H1 (cell line): ENCODE results near the gene MAPK1. TPM values are rescaled to one million over a fixed set of nuclear protein-coding genes. Genes with fewer than 3 reads are reported as not detected.

Source experiments
- CTCF ChIA-PET: fragments of 300-600 bp; sonication (Branson Sonifier 250); formaldehyde crosslinking; loops from one replicate; lab custom pipeline; 2021; ENCODE audit not compliant: partially characterized antibody; lab: Charles Lee
- POLR2A ChIA-PET: fragments of 300-600 bp; sonication (Branson Sonifier 250); formaldehyde crosslinking; loops from one replicate; lab custom pipeline; 2021; ENCODE audit warnings: inconsistent platforms; ENCODE audit not compliant: partially characterized antibody; lab: Charles Lee
- DNase-seq, 2 experiments: peaks; one replicate each; pipeline versions ENCODE4 v3.0.0 to v3.0.0-alpha.2; 2010 to 2022; ENCODE audit warnings: low spot score in 2 of 2, low read depth in 1 of 2, mixed read lengths in 1 of 2
- FAIRE-seq: peaks from 2 replicates; lab custom pipeline; 2011; peaks lifted over from hg19 to GRCh38; lab: Jason Lieb, UNC
- H2AFZ ChIP-seq: 2 replicates; pipeline ENCODE4 v1.8.1; 2012; ENCODE audit warnings: low read length, inconsistent platforms
- H2AK5ac ChIP-seq: 2 replicates; pipeline ENCODE4 v1.6.1; 2013; ENCODE audit warnings: low read depth, low read length
- H2BK120ac ChIP-seq: replicated peaks from 2 replicates; pipeline ENCODE3; 2013; ENCODE audit warnings: low read depth, low read length, inconsistent platforms
- H2BK12ac ChIP-seq: 2 replicates; pipeline ENCODE4 v1.6.1; 2013; ENCODE audit warnings: low read depth, low read length
- H2BK15ac ChIP-seq: 2 replicates; pipeline ENCODE4 v1.6.1; 2013; ENCODE audit warnings: low read length
- H2BK20ac ChIP-seq: 2 replicates; pipeline ENCODE4 v1.6.1; 2013; ENCODE audit warnings: low read length
- H2BK5ac ChIP-seq: 2 replicates; pipeline ENCODE4 v1.6.1; 2013; ENCODE audit warnings: low read depth, low read length
- H3K14ac ChIP-seq: 2 replicates; pipeline ENCODE4 v1.6.1; 2013; ENCODE audit warnings: inconsistent platforms; ENCODE audit not compliant: insufficient read length
- H3K18ac ChIP-seq: 2 replicates; pipeline ENCODE4 v1.6.1; 2013; ENCODE audit warnings: low read length; ENCODE audit errors: extremely low read depth
- H3K23ac ChIP-seq: 2 replicates; pipeline ENCODE4 v1.6.1; 2013; ENCODE audit warnings: inconsistent platforms; ENCODE audit not compliant: insufficient read length
- H3K23me2 ChIP-seq: 2 replicates; pipeline ENCODE4 v1.6.1; 2013; ENCODE audit warnings: low read depth, low read length
- H3K27ac ChIP-seq: 2 replicates; pipeline ENCODE4 v1.6.1; 2011; ENCODE audit warnings: low read depth, low read length, inconsistent platforms
- H3K27me3 ChIP-seq, 4 experiments: replicated peaks in 1 of 4; 1 replicate in 1 of 4; 2 replicates in 3 of 4; pipeline versions ENCODE4 v1.6.1 to v1.8.1; 2011 to 2013; ENCODE audit warnings: low read length in 3 of 4, mild to moderate bottlenecking in 3 of 4, inconsistent platforms in 2 of 4, mixed read lengths in 2 of 4, moderate library complexity in 1 of 4; ENCODE audit not compliant: control insufficient read depth in 3 of 4, insufficient read depth in 3 of 4; ENCODE audit errors: extremely low read depth in 1 of 4
- H3K36me3 ChIP-seq, 4 experiments: 2 replicates each; pipeline versions ENCODE4 v1.6.1 to v1.8.1; 2011 to 2013; ENCODE audit warnings: mild to moderate bottlenecking in 4 of 4, low read length in 3 of 4, moderate library complexity in 2 of 4, control low read depth in 1 of 4, inconsistent platforms in 1 of 4; ENCODE audit not compliant: insufficient read depth in 4 of 4, control insufficient read depth in 2 of 4
- H3K4ac ChIP-seq: replicated peaks from 2 replicates; pipeline ENCODE3; 2013; ENCODE audit warnings: low read length, low read depth, mixed read lengths, inconsistent platforms; ENCODE audit not compliant: insufficient read length
- H3K4me1 ChIP-seq, 4 experiments: replicated peaks in 1 of 4; 1 replicate in 1 of 4; 2 replicates in 3 of 4; pipeline versions ENCODE4 v1.6.1 to v1.8.1; 2011 to 2013; ENCODE audit warnings: low read length in 3 of 4, inconsistent platforms in 2 of 4, mixed read lengths in 1 of 4; ENCODE audit not compliant: insufficient read depth in 4 of 4, control insufficient read depth in 3 of 4
- H3K4me2 ChIP-seq, 2 experiments: 2 replicates each; pipeline versions ENCODE4 v1.6.1 to v1.8.1; 2011 to 2013; ENCODE audit warnings: low read depth in 2 of 2, low read length in 2 of 2, control low read depth in 1 of 2, inconsistent platforms in 1 of 2, mild to moderate bottlenecking in 1 of 2; ENCODE audit not compliant: insufficient read depth in 1 of 2
- H3K4me3 ChIP-seq, 4 experiments: fragments of 200-600, 300-600 bp in 1 of 4; sonication (generic), shearing (Covaris generic), sonication (Bioruptor Twin) in 1 of 4; 2 replicates each; pipeline versions ENCODE4 v1.5.1 to v1.8.1; 2011 to 2016; ENCODE audit warnings: low read length in 4 of 4, low read depth in 3 of 4, control low read depth in 2 of 4, inconsistent platforms in 2 of 4, mild to moderate bottlenecking in 2 of 4, mixed read lengths in 1 of 4, moderate library complexity in 1 of 4; ENCODE audit not compliant: insufficient read depth in 2 of 4; ENCODE audit errors: extremely low read depth in 1 of 4
- H3K56ac ChIP-seq: replicated peaks from 2 replicates; pipeline ENCODE3; 2013; ENCODE audit warnings: low read depth, mild to moderate bottlenecking, mixed read lengths, low read length, inconsistent platforms; ENCODE audit not compliant: insufficient read length
- H3K79me1 ChIP-seq: 2 replicates; pipeline ENCODE4 v1.6.1; 2013; ENCODE audit warnings: low read depth, low read length, control low read depth
- H3K79me2 ChIP-seq, 2 experiments: 2 replicates each; pipeline versions ENCODE4 v1.6.1 to v1.8.1; 2012 to 2013; ENCODE audit warnings: low read length in 2 of 2, mild to moderate bottlenecking in 2 of 2, inconsistent platforms in 1 of 2; ENCODE audit not compliant: insufficient read depth in 2 of 2, control insufficient read depth in 1 of 2
- H3K9ac ChIP-seq, 4 experiments: replicated peaks in 1 of 4; 1 replicate in 1 of 4; 2 replicates in 3 of 4; pipeline versions ENCODE4 v1.6.1 to v1.8.1; 2011 to 2013; ENCODE audit warnings: low read depth in 3 of 4, low read length in 3 of 4, control low read depth in 2 of 4, mild to moderate bottlenecking in 2 of 4, moderate library complexity in 2 of 4, inconsistent platforms in 1 of 4; ENCODE audit errors: extremely low read depth in 1 of 4
- H3K9me3 ChIP-seq, 2 experiments: 2 replicates each; pipeline versions ENCODE4 v1.6.1 to v1.8.1; 2012 to 2013; ENCODE audit warnings: mild to moderate bottlenecking in 2 of 2, moderate library complexity in 2 of 2, control low read depth in 1 of 2, inconsistent platforms in 1 of 2, low read depth in 1 of 2, low read length in 1 of 2, mixed read lengths in 1 of 2; ENCODE audit not compliant: insufficient read depth in 2 of 2
- H4K20me1 ChIP-seq, 2 experiments: replicated peaks in 1 of 2; 2 replicates each; pipeline versions ENCODE3 to v1.8.1; 2011 to 2013; ENCODE audit warnings: inconsistent platforms in 2 of 2, low read length in 2 of 2, mild to moderate bottlenecking in 1 of 2; ENCODE audit not compliant: insufficient read depth in 2 of 2, control insufficient read depth in 1 of 2
- H4K5ac ChIP-seq: 2 replicates; pipeline ENCODE4 v1.6.1; 2013; ENCODE audit warnings: low read length, low read depth, mixed read lengths, inconsistent platforms; ENCODE audit not compliant: insufficient read length
- H4K8ac ChIP-seq: 2 replicates; pipeline ENCODE4 v1.8.0; 2013; ENCODE audit warnings: mild to moderate bottlenecking, moderate library complexity, low read length, inconsistent platforms; ENCODE audit not compliant: insufficient read depth; ENCODE audit errors: extremely low read depth
- H4K91ac ChIP-seq: replicated peaks from 2 replicates; pipeline ENCODE3; 2013; ENCODE audit warnings: low read length, mixed read lengths, inconsistent platforms; ENCODE audit not compliant: insufficient read length
- BRCA1 ChIP-seq: IDR thresholded peaks from 2 replicates; pipeline ENCODE4 v1.6.1; 2012; ENCODE audit warnings: low read depth, low read length, improper control_type of control experiment
- CHD1 ChIP-seq: IDR thresholded peaks from 2 replicates; pipeline ENCODE4 v1.6.1; 2012; ENCODE audit warnings: low read depth, low read length, improper control_type of control experiment
- EP300 ChIP-seq, 2 experiments: IDR thresholded peaks; 1 replicate in 1 of 2; 2 replicates in 1 of 2; pipeline ENCODE4 v1.6.1; 2011 to 2012; ENCODE audit warnings: low read depth in 2 of 2, low read length in 2 of 2, mild to moderate bottlenecking in 2 of 2, borderline replicate concordance in 1 of 2, inconsistent platforms in 1 of 2, moderate library complexity in 1 of 2
- KDM4A ChIP-seq: IDR thresholded peaks from one replicate; pipeline ENCODE4 v1.7.1; 2012; ENCODE audit warnings: low read depth, mild to moderate bottlenecking, moderate library complexity, low read length, inconsistent platforms; ENCODE audit not compliant: severe bottlenecking
- RBBP5 ChIP-seq: IDR thresholded peaks from 2 replicates; pipeline ENCODE4 v1.7.1; 2012; ENCODE audit warnings: low read depth, mild to moderate bottlenecking, inconsistent platforms, low read length, moderate library complexity, borderline replicate concordance
- SP1 ChIP-seq: IDR thresholded peaks from 2 replicates; pipeline ENCODE4 v1.6.1; 2011; ENCODE audit warnings: low read depth, low read length
- TEAD4 ChIP-seq: IDR thresholded peaks from 2 replicates; pipeline ENCODE4 v1.6.1; 2012; ENCODE audit warnings: low read depth, low read length, inconsistent platforms, mixed read lengths
- WGBS, 2 experiments: shearing (Covaris generic) in 1 of 2; methylation state at CpG; one replicate each; pipeline versions ENCODE4 v1.1.6 to v1.1.7; 2013 to 2015; ENCODE audit warnings: low lambda C conversion rate in 2 of 2, mixed read lengths in 2 of 2, inconsistent platforms in 1 of 2, low coverage in 1 of 2, missing lambda C conversion rate in 1 of 2; ENCODE audit not compliant: insufficient replicate concordance in 2 of 2, insufficient coverage in 1 of 2, insufficient read length in 1 of 2; ENCODE audit errors: extremely low coverage in 1 of 2, missing lambda C conversion rate in 1 of 2; 5-methylcytosine and 5-hydroxymethylcytosine counted together
- polyA plus RNA-seq, 7 experiments: library from polyadenylated mRNA; depleted of rRNA in 3 of 7; stranded (reverse) in 5 of 7; unstranded in 2 of 7; fragments of >200 nt in 5 of 7; fragments of 200-250 nt in 2 of 7; gene quantifications; 1 replicate in 5 of 7; 2 replicates in 1 of 7; 4 replicates in 1 of 7; pipeline versions ENCODE4 v1.2.1 to v1.2.3, GENCODE V29; 2011 to 2013; ENCODE audit warnings: missing spikeins in 2 of 7, mixed read lengths in 2 of 7
- total RNA-seq: library from RNA; stranded (reverse); fragmentation: NEBNext Ultra II Directional; extraction: Animal tissue kit (Norgen Biotek cat#: 25700); gene quantifications from 2 replicates; pipeline ENCODE4 v1.2.1, GENCODE V29; 2021
- TF ChIP-seq, protein P1 (sequence below): IDR thresholded peaks from 2 replicates; pipeline ENCODE4 v1.6.1; 2012; ENCODE audit warnings: inconsistent platforms
- TF ChIP-seq, protein P2 (sequence below), 3 experiments: IDR thresholded peaks; 1 replicate in 2 of 3; 2 replicates in 1 of 3; pipeline versions ENCODE4 v1.5.1 to v1.6.1; 2011; ENCODE audit warnings: low read length in 3 of 3, mild to moderate bottlenecking in 3 of 3, inconsistent platforms in 2 of 3, low read depth in 1 of 3, moderate library complexity in 1 of 3; ENCODE audit not compliant: insufficient read depth in 1 of 3; ENCODE audit errors: control extremely low read depth in 1 of 3

MAPK1 gene
- total and polyA plus RNA-seq, 2 of the 8 experiments (the other 6 are each of a cell fraction or from before 2014, with no cell fraction given) = 28.1 to 101 TPM

DNA sequence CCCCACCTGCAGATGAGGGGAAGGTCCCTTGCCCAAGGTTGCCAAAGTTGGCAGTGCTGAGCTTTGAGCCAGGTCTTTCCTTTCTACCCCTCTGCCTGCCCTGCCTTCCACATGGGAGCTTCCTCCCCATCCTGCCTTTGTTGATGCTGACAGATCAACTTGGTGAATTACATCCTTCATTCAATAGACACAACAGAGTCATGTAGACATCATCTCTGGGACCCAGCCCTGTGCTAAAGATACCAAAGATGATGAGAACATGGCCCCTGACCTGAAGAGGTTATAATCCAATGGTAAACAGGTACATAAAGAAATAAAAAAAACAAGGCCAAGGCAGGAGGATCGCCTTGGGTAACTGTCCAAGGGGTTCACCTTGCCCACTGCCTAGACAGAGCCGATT lies 42.4 kb upstream of the MAPK1 start:
- H3K23ac ChIP-seq = no peak overlapping the region
- H3K4ac ChIP-seq = no peak overlapping the region
- no peak overlapping the region for H4K8ac ChIP-seq
- no peaks in the 10 kb centered on the region for H3K4me1 ChIP-seq
- ChIA-PET POLR2A (interaction anchor here (1.3 kb wide), 1 partner anchor 13 kb away, joined by 4 read pairs; no protein-coding TSS in a partner anchor), CTCF (interaction anchor here (1.4 kb wide), 1 partner anchor 11 kb away, joined by 3 read pairs; no protein-coding TSS in a partner anchor)
- H3K27ac ChIP-seq = no peak overlapping the region
- H2AK5ac ChIP-seq = no peak overlapping the region
- H2BK15ac ChIP-seq = no peak overlapping the region
- H3K14ac ChIP-seq = no peak overlapping the region
- H3K9me3 ChIP-seq = no peaks in the 10 kb centered on the region
- H2BK12ac ChIP-seq = no peak overlapping the region
- no peaks in the 10 kb centered on the region for H3K79me2 ChIP-seq
- H3K18ac ChIP-seq = no peak overlapping the region
- H3K36me3 ChIP-seq = no peaks in the 10 kb centered on the region
- no peaks in the 10 kb centered on the region for H3K23me2 ChIP-seq
- no peak overlapping the region for H2BK5ac ChIP-seq
- no peak overlapping the region for H4K91ac ChIP-seq
- no peaks in the 10 kb centered on the region for H4K20me1 ChIP-seq
- 69% methylated on average over 2 of the region's 2 CpGs; no CpG with 5 or more reads in 1 of the 2 experiments for WGBS, 2 experiments
- H2BK20ac ChIP-seq = no peak overlapping the region
- no peak overlapping the region for H4K5ac ChIP-seq
- H2AFZ ChIP-seq = no peak overlapping the region
- no peak overlapping the region for H3K9ac ChIP-seq
- H3K27me3 ChIP-seq = no peaks in the 10 kb centered on the region
- FAIRE-seq = no peak
- H3K4me2 ChIP-seq = no peak overlapping the region
- H2BK120ac ChIP-seq = no peak overlapping the region
- no peak overlapping the region for H3K56ac ChIP-seq
- TF ChIP-seq, protein P1, sequence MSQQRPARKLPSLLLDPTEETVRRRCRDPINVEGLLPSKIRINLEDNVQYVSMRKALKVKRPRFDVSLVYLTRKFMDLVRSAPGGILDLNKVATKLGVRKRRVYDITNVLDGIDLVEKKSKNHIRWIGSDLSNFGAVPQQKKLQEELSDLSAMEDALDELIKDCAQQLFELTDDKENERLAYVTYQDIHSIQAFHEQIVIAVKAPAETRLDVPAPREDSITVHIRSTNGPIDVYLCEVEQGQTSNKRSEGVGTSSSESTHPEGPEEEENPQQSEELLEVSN = no peak
- TF ChIP-seq TEAD4 (no peak), RBBP5 (no peak), EP300 (IDR thresholded peaks at IDR 0.05; ENCODE audit: borderline replicate concordance in 1 of 2, low read depth in 2 of 2, low read length in 2 of 2) (no peak), CHD1 (no peak), BRCA1 (no peak), KDM4A (no peak), SP1 (no peak)
- TF ChIP-seq, protein P2, sequence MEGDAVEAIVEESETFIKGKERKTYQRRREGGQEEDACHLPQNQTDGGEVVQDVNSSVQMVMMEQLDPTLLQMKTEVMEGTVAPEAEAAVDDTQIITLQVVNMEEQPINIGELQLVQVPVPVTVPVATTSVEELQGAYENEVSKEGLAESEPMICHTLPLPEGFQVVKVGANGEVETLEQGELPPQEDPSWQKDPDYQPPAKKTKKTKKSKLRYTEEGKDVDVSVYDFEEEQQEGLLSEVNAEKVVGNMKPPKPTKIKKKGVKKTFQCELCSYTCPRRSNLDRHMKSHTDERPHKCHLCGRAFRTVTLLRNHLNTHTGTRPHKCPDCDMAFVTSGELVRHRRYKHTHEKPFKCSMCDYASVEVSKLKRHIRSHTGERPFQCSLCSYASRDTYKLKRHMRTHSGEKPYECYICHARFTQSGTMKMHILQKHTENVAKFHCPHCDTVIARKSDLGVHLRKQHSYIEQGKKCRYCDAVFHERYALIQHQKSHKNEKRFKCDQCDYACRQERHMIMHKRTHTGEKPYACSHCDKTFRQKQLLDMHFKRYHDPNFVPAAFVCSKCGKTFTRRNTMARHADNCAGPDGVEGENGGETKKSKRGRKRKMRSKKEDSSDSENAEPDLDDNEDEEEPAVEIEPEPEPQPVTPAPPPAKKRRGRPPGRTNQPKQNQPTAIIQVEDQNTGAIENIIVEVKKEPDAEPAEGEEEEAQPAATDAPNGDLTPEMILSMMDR (IDR thresholded peaks at IDR 0.05; ENCODE audit: control extremely low read depth in 1 of 3, insufficient read depth in 1 of 3, low read depth in 1 of 3, low read length in 3 of 3) = no peak
- H3K4me3 ChIP-seq = no peak overlapping the region
- H3K79me1 ChIP-seq = no peaks in the 10 kb centered on the region
- DNase-seq = no peak
